A673 (cell line): ENCODE data around the gene C16orf74. TPM values are rescaled to one million over a fixed set of nuclear protein-coding genes. Genes with fewer than 3 reads are reported as not detected.
A peak's percentile ranks its signal among the peaks of the same experiment; 100 is the strongest.

Source experiments
- BruUV-seq: library from RNA; stranded (reverse); fragments of 400-500 nt; replicated peaks from 2 replicates; lab custom pipeline; 2021; lab: Mats Ljungman, UMichigan
- CTCF ChIA-PET: fragments of 300-600 bp; sonication (Branson Sonifier 250); formaldehyde crosslinking; loops from one replicate; lab custom pipeline; 2022; ENCODE audit warnings: antibody characterized with exemption; lab: Charles Lee
- POLR2A ChIA-PET: fragments of 300-600 bp; sonication (Branson Sonifier 250); formaldehyde crosslinking; loops from one replicate; lab custom pipeline; 2022; ENCODE audit warnings: antibody characterized with exemption; ENCODE audit not compliant: low non-redundant PET; lab: Charles Lee
- DNase-seq: peaks from one replicate; pipeline ENCODE4 v3.0.0-alpha.2; 2015; ENCODE audit warnings: low spot score
- H3K27ac ChIP-seq: fragments of 200-600 bp; sonication (generic); 2 replicates; pipeline ENCODE4 v1.5.1; 2016; ENCODE audit warnings: mixed run types, low read depth, mild to moderate bottlenecking, mixed read lengths, antibody characterized with exemption, low read length; ENCODE audit not compliant: poor library complexity, severe bottlenecking
- H3K27me3 ChIP-seq: fragments of 200-600 bp; sonication (generic); replicated peaks from 2 replicates; pipeline ENCODE4 v1.6.1; 2017; ENCODE audit warnings: mixed run types, low read depth, mild to moderate bottlenecking, mixed read lengths, antibody characterized with exemption, low read length; ENCODE audit not compliant: insufficient read depth, poor library complexity
- H3K36me3 ChIP-seq: fragments of 200-600 bp; sonication (generic); 2 replicates; pipeline ENCODE4 v1.6.1; 2016; ENCODE audit warnings: mixed run types, mild to moderate bottlenecking, mixed read lengths, antibody characterized with exemption, low read length; ENCODE audit not compliant: insufficient read depth, poor library complexity, severe bottlenecking
- H3K4me1 ChIP-seq: fragments of 200-600 bp; sonication (generic); 2 replicates; pipeline ENCODE4 v1.6.1; 2017; ENCODE audit warnings: mixed run types, mild to moderate bottlenecking, mixed read lengths, antibody characterized with exemption, low read length; ENCODE audit not compliant: insufficient read depth, poor library complexity, severe bottlenecking
- H3K4me3 ChIP-seq: fragments of 200-600 bp; sonication (generic); 2 replicates; pipeline ENCODE4 v1.5.1; 2016; ENCODE audit warnings: low read depth, mixed run types, mild to moderate bottlenecking, mixed read lengths, low read length; ENCODE audit not compliant: poor library complexity, severe bottlenecking
- H3K9me3 ChIP-seq: fragments of 200-600 bp; sonication (generic); 2 replicates; pipeline ENCODE4 v1.6.1; 2016; ENCODE audit warnings: mixed run types, low read depth, mild to moderate bottlenecking, mixed read lengths, antibody characterized with exemption, low read length; ENCODE audit not compliant: poor library complexity, severe bottlenecking
- CTCF ChIP-seq: fragments of 300-800, 200-600 bp; sonication (generic); conservative IDR thresholded peaks from 2 replicates; pipeline ENCODE4 v1.5.1; 2017; ENCODE audit warnings: low read depth, mild to moderate bottlenecking, antibody characterized with exemption, low read length, moderate library complexity, mixed read lengths
- EZH2 ChIP-seq: fragments of 200-600 bp; sonication (generic); IDR thresholded peaks from 2 replicates; pipeline ENCODE4 v1.6.1; 2017; ENCODE audit warnings: borderline replicate concordance, low read depth, mild to moderate bottlenecking, mixed read lengths, antibody characterized with exemption, low read length; ENCODE audit not compliant: poor library complexity, severe bottlenecking
- intact Hi-C: fragments of 100-400 bp; cut with micrococcal nuclease; formaldehyde crosslinking; loops from one replicate; pipeline ENCODE4 v1.10.0; 2022; ENCODE audit not compliant: unreplicated experiment
- total RNA-seq: library from RNA; stranded (reverse); gene quantifications from 2 replicates; pipeline ENCODE4 v1.2.3, GENCODE V29; 2021

The C16orf74 gene
- total RNA-seq, 1 experiment from 2014 or later = 3.8 TPM

- POLR2A ChIA-PET = interaction anchor here (0.5 to 0.6 kb wide), 2 partner anchors 43 to 166 kb away, joined by 7 to 11 read pairs; no protein-coding TSS in a partner anchor
- no peaks in the 10 kb centered on the region for H3K9me3 ChIP-seq
- H3K27ac ChIP-seq = no peak overlapping the region
- H3K27me3 ChIP-seq = no peaks in the 10 kb centered on the region
- CTCF ChIA-PET = no interaction called here
- intact Hi-C loops = no loop called here
- no peaks in the 10 kb centered on the region for H3K4me1 ChIP-seq
- no peak for DNase-seq
- BruUV-seq = no TSS peak
- TF ChIP-seq EZH2 (no peak), CTCF (no peak)
- no peaks in the 10 kb centered on the region for H3K36me3 ChIP-seq
- H3K4me3 ChIP-seq = no peak overlapping the region
Observed at GRCh38 chr16:85704900-85705846, 45.7 kb downstream of the C16orf74 start.

GRCh38 chr16:85704011-85704410, 46.9 kb downstream of the C16orf74 start:
- Histone ChIP-seq H3K4me3 (no peak overlapping the region), H3K9me3 (no peaks in the 10 kb centered on the region), H3K36me3 (no peaks in the 10 kb centered on the region), H3K27ac (no peak overlapping the region), H3K27me3 (no peaks in the 10 kb centered on the region), H3K4me1 (no peaks in the 10 kb centered on the region)
- no TSS peak for BruUV-seq
- DNase-seq = no peak
- intact Hi-C loops = no loop called here
- ChIA-PET POLR2A (no interaction called here), CTCF (no interaction called here)
- TF ChIP-seq EZH2 = no peak
- no peak for TF ChIP-seq CTCF

DNA sequence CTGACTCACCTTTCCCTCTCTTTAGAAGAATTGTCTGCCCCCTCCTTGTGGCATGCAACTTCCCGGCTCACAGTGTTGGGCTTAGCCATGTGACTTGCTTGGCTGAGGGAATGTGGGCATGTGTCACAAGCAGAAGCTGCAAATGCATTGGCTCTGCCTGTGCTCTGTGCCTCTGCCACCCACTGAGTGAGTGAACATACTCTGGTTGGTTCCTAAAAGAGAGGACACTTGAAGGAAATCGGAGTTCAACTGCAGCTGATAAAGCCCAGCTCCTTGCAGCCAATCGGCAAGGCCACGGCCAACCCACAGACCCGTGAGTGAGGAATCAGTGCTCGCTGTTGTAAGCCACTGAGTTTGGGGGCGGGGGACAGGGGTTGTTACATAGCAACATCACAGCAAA, 51.3 kb downstream of the C16orf74 start:
- Histone ChIP-seq H3K4me3 (no peak overlapping the region), H3K27me3 (no peaks in the 10 kb centered on the region), H3K4me1 (peaks cover 12% of the 10 kb centered on the region), H3K27ac (no peak overlapping the region), H3K9me3 (no peaks in the 10 kb centered on the region), H3K36me3 (no peaks in the 10 kb centered on the region)
- ChIA-PET POLR2A (no interaction called here), CTCF (no interaction called here)
- DNase-seq = peak; percentile 52
- no TSS peak for BruUV-seq
- intact Hi-C loops = no loop called here
- TF ChIP-seq EZH2 (no peak), CTCF (no peak)
